GM06990 (cell line): ENCODE measurements around the gene SOHLH1.

Source experiments
- DNase-seq: peaks from one replicate; pipeline ENCODE4 v3.0.0-alpha.2; 2011; ENCODE audit not compliant: insufficient read length; ENCODE audit errors: extremely low read depth
- H3K27me3 ChIP-seq: replicated peaks from 2 replicates; pipeline ENCODE4 v1.6.0; 2011; ENCODE audit warnings: low read length; ENCODE audit not compliant: control insufficient read depth, insufficient read depth
- H3K36me3 ChIP-seq: 2 replicates; pipeline ENCODE4 v1.5.1; 2011; ENCODE audit warnings: low read length; ENCODE audit not compliant: control insufficient read depth, insufficient read depth
- H3K4me3 ChIP-seq: replicated peaks from 2 replicates; pipeline ENCODE4 v1.5.1; 2011; ENCODE audit warnings: low read depth, mild to moderate bottlenecking, control low read depth, low read length
- TF ChIP-seq, protein P1 (sequence below): IDR thresholded peaks from 2 replicates; pipeline ENCODE4 v1.5.1; 2011; ENCODE audit warnings: low read length, control low read depth, mild to moderate bottlenecking, inconsistent platforms; ENCODE audit not compliant: insufficient read depth, poor library complexity, severe bottlenecking

Gene SOHLH1

DNA sequence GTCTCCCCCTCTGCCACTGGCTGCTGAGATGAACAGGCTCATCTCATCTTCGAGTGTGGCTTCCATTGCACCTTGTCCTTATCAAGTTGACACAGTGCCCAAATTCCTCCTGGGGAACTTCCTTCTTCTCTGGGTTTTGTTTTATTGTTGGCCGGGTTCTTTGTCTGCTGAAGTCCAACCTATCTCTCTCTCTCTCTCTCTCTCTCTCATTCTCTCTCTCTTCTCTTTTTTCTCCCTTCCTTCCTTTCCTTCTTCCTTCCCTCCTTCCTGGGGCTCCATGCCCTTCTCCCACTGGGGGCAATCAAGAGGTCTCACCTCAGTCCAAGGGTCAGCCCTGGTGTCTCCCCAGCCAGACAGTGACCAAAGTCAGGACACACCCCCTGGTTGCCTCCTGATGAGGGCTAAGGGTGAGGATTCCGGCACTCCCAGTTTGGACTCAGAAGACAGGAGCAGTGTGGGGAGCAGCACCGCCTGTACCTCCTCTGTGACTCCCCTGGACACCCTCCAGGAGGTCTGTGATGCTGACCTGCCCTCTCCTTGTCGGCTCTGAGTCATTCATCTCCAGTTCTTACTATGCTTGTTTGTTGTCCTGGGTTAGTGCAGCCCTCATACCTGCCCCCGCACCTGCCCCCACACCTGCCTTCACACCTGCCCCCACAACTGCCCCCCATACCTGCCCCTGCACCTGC is 33.4 kb upstream of the SOHLH1 start:
- H3K36me3 ChIP-seq = no peaks in the 10 kb centered on the region
- H3K4me3 ChIP-seq = no peak overlapping the region
- TF ChIP-seq, protein P1, sequence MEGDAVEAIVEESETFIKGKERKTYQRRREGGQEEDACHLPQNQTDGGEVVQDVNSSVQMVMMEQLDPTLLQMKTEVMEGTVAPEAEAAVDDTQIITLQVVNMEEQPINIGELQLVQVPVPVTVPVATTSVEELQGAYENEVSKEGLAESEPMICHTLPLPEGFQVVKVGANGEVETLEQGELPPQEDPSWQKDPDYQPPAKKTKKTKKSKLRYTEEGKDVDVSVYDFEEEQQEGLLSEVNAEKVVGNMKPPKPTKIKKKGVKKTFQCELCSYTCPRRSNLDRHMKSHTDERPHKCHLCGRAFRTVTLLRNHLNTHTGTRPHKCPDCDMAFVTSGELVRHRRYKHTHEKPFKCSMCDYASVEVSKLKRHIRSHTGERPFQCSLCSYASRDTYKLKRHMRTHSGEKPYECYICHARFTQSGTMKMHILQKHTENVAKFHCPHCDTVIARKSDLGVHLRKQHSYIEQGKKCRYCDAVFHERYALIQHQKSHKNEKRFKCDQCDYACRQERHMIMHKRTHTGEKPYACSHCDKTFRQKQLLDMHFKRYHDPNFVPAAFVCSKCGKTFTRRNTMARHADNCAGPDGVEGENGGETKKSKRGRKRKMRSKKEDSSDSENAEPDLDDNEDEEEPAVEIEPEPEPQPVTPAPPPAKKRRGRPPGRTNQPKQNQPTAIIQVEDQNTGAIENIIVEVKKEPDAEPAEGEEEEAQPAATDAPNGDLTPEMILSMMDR = no peak
- H3K27me3 ChIP-seq = no peaks in the 10 kb centered on the region; the same call in 1 of the 2 replicates
- DNase-seq = no peak

DNA sequence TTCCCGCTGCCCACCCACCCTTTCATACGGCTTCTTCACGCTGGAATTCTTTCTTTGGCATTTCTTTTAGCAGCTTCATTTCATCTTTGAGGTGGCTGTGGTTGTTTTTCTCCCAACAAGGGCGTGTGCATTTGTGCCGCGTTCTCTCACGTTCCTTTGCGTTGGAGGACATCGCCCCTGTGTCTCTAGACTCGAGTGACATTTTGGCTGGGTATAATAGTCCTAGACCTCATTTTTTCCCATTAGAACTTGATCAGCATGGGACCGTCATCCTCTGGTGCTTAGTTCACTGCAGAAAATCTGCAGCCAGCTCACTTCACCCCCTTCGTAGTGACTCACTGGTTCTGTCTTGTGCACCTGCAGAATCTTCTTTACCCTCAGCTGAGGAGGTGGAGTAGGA is 32.2 kb upstream of the SOHLH1 start:
- no peaks in the 10 kb centered on the region for H3K27me3 ChIP-seq
- DNase-seq = no peak
- TF ChIP-seq, protein P1 = no peak
- no peak overlapping the region for H3K4me3 ChIP-seq
- no peaks in the 10 kb centered on the region for H3K36me3 ChIP-seq

- H3K27me3 ChIP-seq = no peaks in the 10 kb centered on the region
- H3K36me3 ChIP-seq = no peaks in the 10 kb centered on the region
- H3K4me3 ChIP-seq = no peak overlapping the region
- no peak for DNase-seq
- TF ChIP-seq, protein P1 = no peak
Observed at GRCh38 chr9:135729480-135729879, 30.2 kb upstream of the SOHLH1 start.

- no peak for DNase-seq
- Histone ChIP-seq H3K27me3 (no peaks in the 10 kb centered on the region), H3K36me3 (no peaks in the 10 kb centered on the region), H3K4me3 (no peak overlapping the region)
- TF ChIP-seq, protein P1 = no peak
Observed at GRCh38 chr9:135728436-135729110, 29.3 kb upstream of the SOHLH1 start.

GRCh38 chr9:135727257-135727875 is 28.1 kb upstream of the SOHLH1 start:
- no peak overlapping the region for H3K4me3 ChIP-seq
- no peaks in the 10 kb centered on the region for H3K27me3 ChIP-seq
- TF ChIP-seq, protein P1 = no peak
- H3K36me3 ChIP-seq = no peaks in the 10 kb centered on the region
- no peak for DNase-seq
